GM19397 (cell line): ENCODE results near the gene KLK2.

ENCODE experiments used
- ATAC-seq: cut with Tn5 transposase; IDR thresholded peaks from one replicate; pipeline ENCODE4 v1.9.1; 2021; ENCODE audit warnings: mild to moderate bottlenecking, moderate library complexity; ENCODE audit not compliant: unreplicated experiment

Gene KLK2

DNA sequence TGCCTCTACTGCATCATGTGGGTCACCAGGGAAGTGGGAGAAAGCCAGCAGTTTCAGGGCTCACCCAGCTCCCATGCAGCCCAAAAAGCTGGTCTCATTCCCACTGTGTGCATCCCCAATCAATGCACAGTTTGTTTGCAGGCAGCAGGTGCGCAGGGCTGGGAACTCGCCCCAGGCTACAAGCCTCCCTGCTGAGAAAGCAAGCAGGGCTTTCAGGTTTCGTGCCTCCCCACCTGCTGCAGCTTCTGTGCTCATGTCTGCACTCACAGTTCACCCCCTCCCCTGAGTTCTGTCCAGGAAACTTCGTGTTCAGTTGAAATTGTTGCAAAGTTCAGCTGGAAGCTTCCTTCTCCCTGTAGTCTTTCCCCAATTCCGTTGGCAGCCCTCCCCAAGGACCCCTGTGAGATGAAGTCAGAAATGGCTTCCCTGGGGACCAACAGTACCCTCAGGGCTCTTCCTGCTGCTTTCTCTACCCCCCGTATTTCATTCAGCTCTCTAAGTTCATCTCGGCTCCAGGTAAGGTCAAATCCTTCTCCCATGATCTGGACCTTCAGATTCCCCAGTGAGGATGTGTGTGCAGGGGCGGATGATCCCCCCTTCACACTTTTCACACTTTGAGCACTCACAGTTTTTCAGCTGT lies 28.8 kb upstream of the KLK2 start:
- ATAC-seq, result no peak

GRCh38 chr19:50850738-50851137 lies 22.5 kb upstream of the KLK2 start:
- no peak for ATAC-seq

GRCh38 chr19:50851620-50852019 lies 21.6 kb upstream of the KLK2 start:
- no peak for ATAC-seq

- no peak for ATAC-seq
These were observed 18.4 kb upstream of the KLK2 start, which contains the start of gene KLK3 for GRCh38 chr19:50854636-50855410. Gene KLK3 (plus strand): TSS chr19:50854915. CDS start chr19:50854956, 41 bp downstream.

GRCh38 chr19:50857366-50857765 lies 15.9 kb upstream of the KLK2 start:
- no peak for ATAC-seq

GRCh38 chr19:50858886-50859285 lies 14.4 kb upstream of the KLK2 start:
- ATAC-seq, result no peak

DNA sequence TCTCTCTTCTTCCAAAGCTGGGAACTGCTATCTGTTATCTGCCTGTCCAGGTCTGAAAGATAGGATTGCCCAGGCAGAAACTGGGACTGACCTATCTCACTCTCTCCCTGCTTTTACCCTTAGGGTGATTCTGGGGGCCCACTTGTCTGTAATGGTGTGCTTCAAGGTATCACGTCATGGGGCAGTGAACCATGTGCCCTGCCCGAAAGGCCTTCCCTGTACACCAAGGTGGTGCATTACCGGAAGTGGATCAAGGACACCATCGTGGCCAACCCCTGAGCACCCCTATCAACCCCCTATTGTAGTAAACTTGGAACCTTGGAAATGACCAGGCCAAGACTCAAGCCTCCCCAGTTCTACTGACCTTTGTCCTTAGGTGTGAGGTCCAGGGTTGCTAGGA lies 13.4 kb upstream of the KLK2 start:
- ATAC-seq, result no peak

- ATAC-seq, result no peak
These were observed 12.2 kb upstream of the KLK2 start for GRCh38 chr19:50861010-50861409.

DNA sequence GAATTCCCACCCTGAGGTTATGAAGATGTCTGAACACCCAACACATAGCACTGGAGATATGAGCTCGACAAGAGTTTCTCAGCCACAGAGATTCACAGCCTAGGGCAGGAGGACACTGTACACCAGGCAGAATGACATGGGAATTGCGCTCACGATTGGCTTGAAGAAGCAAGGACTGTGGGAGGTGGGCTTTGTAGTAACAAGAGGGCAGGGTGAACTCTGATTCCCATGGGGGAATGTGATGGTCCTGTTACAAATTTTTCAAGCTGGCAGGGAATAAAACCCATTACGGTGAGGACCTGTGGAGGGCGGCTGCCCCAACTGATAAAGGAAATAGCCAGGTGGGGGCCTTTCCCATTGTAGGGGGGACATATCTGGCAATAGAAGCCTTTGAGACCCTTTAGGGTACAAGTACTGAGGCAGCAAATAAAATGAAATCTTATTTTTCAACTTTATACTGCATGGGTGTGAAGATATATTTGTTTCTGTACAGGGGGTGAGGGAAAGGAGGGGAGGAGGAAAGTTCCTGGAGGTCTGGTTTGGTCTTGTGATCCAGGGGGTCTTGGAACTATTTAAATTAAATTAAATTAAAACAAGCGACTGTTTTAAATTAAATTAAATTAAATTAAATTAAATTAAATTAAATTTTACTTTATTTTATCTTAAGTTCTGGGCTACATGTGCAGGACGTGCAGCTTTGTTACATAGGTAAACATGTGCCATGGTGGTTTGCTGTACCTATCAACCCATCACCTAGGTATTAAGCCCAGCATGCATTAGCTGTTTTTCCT lies 11.5 kb upstream of the KLK2 start:
- no peak for ATAC-seq

- no peak for ATAC-seq
These were observed 3.8 kb upstream of the KLK2 start for GRCh38 chr19:50869479-50869878.

DNA sequence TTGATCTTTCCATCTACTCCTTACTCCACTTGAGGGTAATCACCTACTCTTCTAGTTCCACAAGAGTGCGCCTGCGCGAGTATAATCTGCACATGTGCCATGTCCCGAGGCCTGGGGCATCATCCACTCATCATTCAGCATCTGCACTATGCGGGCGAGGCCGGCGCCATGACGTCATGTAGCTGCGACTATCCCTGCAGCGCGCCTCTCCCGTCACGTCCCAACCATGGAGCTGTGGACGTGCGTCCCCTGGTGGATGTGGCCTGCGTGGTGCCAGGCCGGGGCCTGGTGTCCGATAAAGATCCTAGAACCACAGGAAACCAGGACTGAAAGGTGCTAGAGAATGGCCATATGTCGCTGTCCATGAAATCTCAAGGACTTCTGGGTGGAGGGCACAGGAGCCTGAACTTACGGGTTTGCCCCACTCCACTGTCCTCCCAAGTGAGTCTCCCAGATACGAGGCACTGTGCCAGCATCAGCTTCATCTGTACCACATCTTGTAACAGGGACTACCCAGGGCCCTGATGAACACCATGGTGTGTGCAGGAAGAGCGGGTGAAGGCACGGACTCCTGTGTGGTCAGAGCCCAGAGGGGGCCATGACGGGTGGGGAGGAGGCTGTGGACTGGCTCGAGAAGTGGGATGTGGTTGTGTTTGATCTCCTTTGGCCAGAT lies 2.7 kb upstream of the KLK2 start:
- no peak for ATAC-seq

- ATAC-seq, result no peak
These were observed 972 bp downstream of the KLK2 start for GRCh38 chr19:50874211-50874610.

DNA sequence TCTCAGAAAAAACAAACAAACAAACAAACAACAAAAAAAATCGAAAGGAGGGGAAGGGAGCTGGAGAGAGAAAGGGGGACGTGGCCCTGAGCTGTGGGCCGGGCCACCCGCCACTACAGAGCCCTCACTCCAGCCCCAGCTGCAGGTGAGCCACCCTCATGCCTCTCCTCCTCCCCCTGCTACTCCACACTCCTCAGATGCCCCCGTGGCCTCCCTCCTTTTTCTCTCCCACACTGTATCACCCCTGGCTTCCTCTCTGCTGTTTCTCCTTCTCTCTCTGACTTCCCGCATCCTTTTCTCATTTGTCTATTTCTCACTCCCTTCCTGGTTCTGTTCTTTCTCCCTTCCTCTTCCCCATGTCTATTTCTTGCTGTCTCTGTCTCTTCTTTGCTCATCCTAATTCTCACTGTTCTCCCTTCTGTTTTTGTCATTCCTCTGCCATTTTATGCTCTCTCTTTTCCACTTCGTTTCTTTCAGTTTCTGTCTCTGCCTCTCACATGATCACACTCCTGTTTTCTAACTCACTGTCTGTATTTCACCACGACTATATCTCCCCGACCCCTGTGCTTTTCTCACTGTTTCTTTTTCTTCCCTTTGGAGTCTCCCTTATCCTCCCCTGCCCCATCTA lies 2.7 kb downstream of the KLK2 start:
- ATAC-seq, result no peak

DNA sequence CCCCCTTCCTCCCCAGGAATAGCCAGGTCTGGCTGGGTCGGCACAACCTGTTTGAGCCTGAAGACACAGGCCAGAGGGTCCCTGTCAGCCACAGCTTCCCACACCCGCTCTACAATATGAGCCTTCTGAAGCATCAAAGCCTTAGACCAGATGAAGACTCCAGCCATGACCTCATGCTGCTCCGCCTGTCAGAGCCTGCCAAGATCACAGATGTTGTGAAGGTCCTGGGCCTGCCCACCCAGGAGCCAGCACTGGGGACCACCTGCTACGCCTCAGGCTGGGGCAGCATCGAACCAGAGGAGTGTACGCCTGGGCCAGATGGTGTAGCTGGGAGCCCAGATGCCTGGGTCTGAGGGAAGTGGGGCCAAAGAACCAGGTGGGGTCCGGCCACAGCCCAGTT lies 3.2 kb downstream of the KLK2 start:
- no peak for ATAC-seq

GRCh38 chr19:50877338-50877737 lies 4.1 kb downstream of the KLK2 start:
- no peak for ATAC-seq

GRCh38 chr19:50878851-50879250 lies 5.6 kb downstream of the KLK2 start:
- ATAC-seq, result no peak

DNA sequence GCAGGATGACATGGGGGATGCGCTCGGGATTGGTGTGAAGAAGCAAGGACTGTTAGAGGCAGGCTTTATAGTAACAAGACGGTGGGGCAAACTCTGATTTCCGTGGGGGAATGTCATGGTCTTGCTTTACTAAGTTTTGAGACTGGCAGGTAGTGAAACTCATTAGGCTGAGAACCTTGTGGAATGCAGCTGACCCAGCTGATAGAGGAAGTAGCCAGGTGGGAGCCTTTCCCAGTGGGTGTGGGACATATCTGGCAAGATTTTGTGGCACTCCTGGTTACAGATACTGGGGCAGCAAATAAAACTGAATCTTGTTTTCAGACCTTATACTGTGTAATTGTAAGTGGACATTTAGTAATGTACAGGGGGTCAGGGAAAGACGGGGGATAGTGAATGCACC lies 7.0 kb downstream of the KLK2 start:
- no peak for ATAC-seq

- no peak for ATAC-seq
These were observed 8.9 kb downstream of the KLK2 start for GRCh38 chr19:50882188-50882587.

DNA sequence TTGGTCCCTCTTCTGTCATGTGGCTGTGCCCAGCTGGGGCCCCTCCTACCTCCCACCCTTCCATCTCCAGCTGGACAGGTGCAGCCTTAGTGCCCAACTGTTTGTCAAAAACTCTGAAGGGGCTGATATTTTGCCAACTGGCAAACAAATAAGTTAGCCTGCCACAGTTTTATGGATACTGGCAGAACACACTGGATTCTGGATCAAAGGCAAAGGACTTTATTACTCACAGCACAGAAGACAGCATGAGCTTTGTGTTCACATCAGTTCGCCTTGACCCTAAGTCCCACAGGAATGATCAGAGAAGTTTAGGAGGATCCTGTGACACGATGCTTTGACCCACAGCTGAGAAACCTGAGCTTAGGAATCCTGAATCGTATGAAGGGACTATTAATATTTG lies 16.4 kb downstream of the KLK2 start:
- no peak for ATAC-seq

GRCh38 chr19:50890422-50891252 lies 17.4 kb downstream of the KLK2 start:
- ATAC-seq, result no peak
